GM12878 (cell line): Measurements from ENCODE around the gene TMEM63C. TPM values are rescaled to one million over a fixed set of nuclear protein-coding genes. Genes with fewer than 3 reads are reported as not detected.

Experiments used
- ATAC-seq: fragments of 200-7000 bp; cut with Tn5 transposase; 3 replicates; pipeline ENCODE4 v1.9.1; 2020; ENCODE audit warnings: mild to moderate bottlenecking, moderate library complexity
- BruUV-seq: library from RNA; stranded (reverse); fragments of 400-500 nt; replicated peaks from 2 replicates; lab custom pipeline; 2021; lab: Mats Ljungman, UMichigan
- CTCF ChIA-PET: fragments of 300-600 bp; sonication (Branson Sonifier 250); formaldehyde crosslinking; extraction: SDS; loops from one replicate; lab custom pipeline; 2021; ENCODE audit warnings: inconsistent platforms; lab: Yijun Ruan, JAX
- POLR2A ChIA-PET: fragments of 350-600 bp; formaldehyde crosslinking; extraction: SDS; loops from one replicate; lab custom pipeline; 2021; ENCODE audit warnings: inconsistent platforms; lab: Charles Lee
- RAD21 ChIA-PET: fragments of 300-600 bp; sonication (Branson Sonifier 250); formaldehyde crosslinking; loops from one replicate; lab custom pipeline; 2023; ENCODE audit warnings: antibody characterized with exemption; ENCODE audit not compliant: unreplicated experiment; lab: Charles Lee
- SMC1A ChIA-PET: fragments of 300-600 bp; sonication (Branson Sonifier 250); formaldehyde crosslinking; loops from one replicate; lab custom pipeline; 2023; ENCODE audit not compliant: unreplicated experiment, uncharacterized antibody; lab: Charles Lee
- DNase-seq: peaks from one replicate; pipeline ENCODE4 v3.0.0-alpha.2; 2011; ENCODE audit warnings: low read depth, low spot score
- FAIRE-seq: peaks from 3 replicates; lab custom pipeline; 2011; peaks lifted over from hg19 to GRCh38; lab: Jason Lieb, UNC
- H2AFZ ChIP-seq: 2 replicates; pipeline ENCODE4 v1.6.0; 2011; ENCODE audit warnings: low read depth, low read length, control low read depth; ENCODE audit not compliant: control insufficient read depth
- H3K27ac ChIP-seq: 2 replicates; pipeline ENCODE4 v1.5.1; 2011; ENCODE audit warnings: control low read depth; ENCODE audit not compliant: control insufficient read depth, insufficient read depth
- H3K27me3 ChIP-seq, 2 experiments: replicated peaks in 1 of 2; 2 replicates each; pipeline versions ENCODE4 v1.6.0 to v1.6.1; 2011; ENCODE audit warnings: low read length in 1 of 2; ENCODE audit not compliant: control insufficient read depth in 2 of 2, insufficient read depth in 2 of 2
- H3K36me3 ChIP-seq, 2 experiments: 2 replicates each; pipeline ENCODE4 v1.5.1; 2011; ENCODE audit warnings: low read length in 1 of 2; ENCODE audit not compliant: control insufficient read depth in 2 of 2, insufficient read depth in 2 of 2
- H3K4me1 ChIP-seq: 2 replicates; pipeline ENCODE4 v1.6.1; 2011; ENCODE audit warnings: mild to moderate bottlenecking, low read length, moderate library complexity, mixed read lengths; ENCODE audit not compliant: control insufficient read depth, insufficient read depth
- H3K4me2 ChIP-seq: 2 replicates; pipeline ENCODE4 v1.6.0; 2011; ENCODE audit warnings: control low read depth; ENCODE audit not compliant: control insufficient read depth, insufficient read depth
- H3K4me3 ChIP-seq: fragments of 200-600 bp; sonication (generic); 2 replicates; pipeline ENCODE4 v1.5.1; 2016
- H3K79me2 ChIP-seq: 2 replicates; pipeline ENCODE4 v1.6.0; 2011; ENCODE audit warnings: low read length; ENCODE audit not compliant: control insufficient read depth, insufficient read depth
- H3K9ac ChIP-seq: 2 replicates; pipeline ENCODE4 v1.8.0; 2011; ENCODE audit warnings: low read length, control low read depth, mixed read lengths; ENCODE audit not compliant: control insufficient read depth, insufficient read depth
- H3K9me3 ChIP-seq: replicated peaks from 3 replicates; pipeline ENCODE4 v1.5.1; 2011; ENCODE audit warnings: mild to moderate bottlenecking, low read length; ENCODE audit not compliant: control insufficient read depth, insufficient read depth
- H4K20me1 ChIP-seq: 2 replicates; pipeline ENCODE4 v1.6.0; 2011; ENCODE audit not compliant: control insufficient read depth, insufficient read depth
- ESRRA ChIP-seq: IDR thresholded peaks from 2 replicates; pipeline ENCODE4 v1.6.1; 2012; ENCODE audit warnings: mild to moderate bottlenecking, low read length, improper control_type of control experiment
- FOS ChIP-seq: IDR thresholded peaks from 3 replicates; pipeline ENCODE4 v1.6.1; 2011; ENCODE audit warnings: borderline replicate concordance; ENCODE audit not compliant: insufficient read length; ENCODE audit errors: extremely low read depth
- KAT2A ChIP-seq: conservative IDR thresholded peaks from 2 replicates; pipeline ENCODE4 v1.6.1; 2011; ENCODE audit warnings: low read depth, low read length; ENCODE audit not compliant: control insufficient read depth
- LARP7 ChIP-seq: fragments of 450-650 bp; IDR thresholded peaks from 2 replicates; pipeline ENCODE4 v1.6.1; 2017; ENCODE audit warnings: mild to moderate bottlenecking
- POLR2A ChIP-seq: IDR thresholded peaks from 2 replicates; pipeline ENCODE4 v1.6.1; 2011; ENCODE audit warnings: low read depth, mild to moderate bottlenecking, low read length
- RB1 ChIP-seq: fragments of 450-650 bp; formaldehyde crosslinking; IDR thresholded peaks from 2 replicates; pipeline ENCODE4 v1.6.1; 2017; ENCODE audit warnings: mild to moderate bottlenecking, borderline replicate concordance
- SREBF1 ChIP-seq: IDR thresholded peaks from 2 replicates; pipeline ENCODE4 v1.6.1; 2012; ENCODE audit warnings: mild to moderate bottlenecking, low read length
- TBL1XR1 ChIP-seq: IDR thresholded peaks from 2 replicates; pipeline ENCODE4 v1.6.1; 2012; ENCODE audit warnings: low read depth, low read length, improper control_type of control experiment
- WGBS: methylation state at CpG from one replicate; pipeline ENCODE4 v1.1.6; 2016; ENCODE audit warnings: low lambda C conversion rate; ENCODE audit not compliant: insufficient replicate concordance, insufficient coverage; ENCODE audit errors: missing lambda C conversion rate; 5-methylcytosine and 5-hydroxymethylcytosine counted together
- in situ Hi-C: fragments of 300-500 bp; cut with MboI; formaldehyde crosslinking; loops from 9 replicates; pipeline ENCODE4 v1.14.3; 2018; ENCODE audit warnings: mixed read lengths
- intact Hi-C: fragments of 100-400 bp; cut with micrococcal nuclease; formaldehyde crosslinking; loops from one replicate; pipeline ENCODE4 v1.14.2; 2022; ENCODE audit not compliant: unreplicated experiment
- polyA plus RNA-seq, 11 experiments: library from polyadenylated mRNA; depleted of rRNA in 4 of 11; unstranded in 6 of 11; stranded (reverse) in 5 of 11; fragments of >200 nt; fragmentation: Nextera tagmentation in 4 of 11; fragmentation: Illumina TruSeq in 1 of 11; extraction: Ambion mirVana in 4 of 11; extraction: Trizol in 1 of 11; gene quantifications; 1 replicate in 1 of 11; 2 replicates in 10 of 11; pipeline versions ENCODE4 v1.2.1 to v1.2.3, GENCODE V29; 2011 to 2016; ENCODE audit warnings: inconsistent platforms in 2 of 11, missing spikeins in 2 of 11, low read depth in 1 of 11
- total RNA-seq, 4 experiments: library from RNA; depleted of rRNA in 3 of 4; stranded (reverse); fragments of >200 nt in 3 of 4; fragmentation: Illumina TruSeq in 1 of 4; extraction: Trizol in 1 of 4; gene quantifications; 2 replicates each; pipeline versions ENCODE4 v1.2.1 to v1.2.3, GENCODE V29; 2013 to 2021
- TF ChIP-seq, protein P1 (sequence below): fragments of 450-650 bp; IDR thresholded peaks from 2 replicates; pipeline ENCODE4 v1.6.1; 2017; ENCODE audit warnings: mild to moderate bottlenecking, low read depth, inconsistent platforms; ENCODE audit not compliant: poor library complexity, severe bottlenecking
- TF ChIP-seq, protein P2 (sequence below): IDR thresholded peaks from 2 replicates; pipeline ENCODE4 v1.6.1; 2011; ENCODE audit warnings: borderline replicate concordance, low read depth, mild to moderate bottlenecking, moderate library complexity, mixed read lengths, low read length; ENCODE audit not compliant: insufficient read depth; ENCODE audit errors: extremely low read length

Gene TMEM63C
- total and polyA plus RNA-seq, 10 of the 15 experiments (the other 5 are each of a cell fraction or from before 2014, with no cell fraction given) = 0.06 to 1.3 (median 0.39) TPM; not detected in 4

DNA sequence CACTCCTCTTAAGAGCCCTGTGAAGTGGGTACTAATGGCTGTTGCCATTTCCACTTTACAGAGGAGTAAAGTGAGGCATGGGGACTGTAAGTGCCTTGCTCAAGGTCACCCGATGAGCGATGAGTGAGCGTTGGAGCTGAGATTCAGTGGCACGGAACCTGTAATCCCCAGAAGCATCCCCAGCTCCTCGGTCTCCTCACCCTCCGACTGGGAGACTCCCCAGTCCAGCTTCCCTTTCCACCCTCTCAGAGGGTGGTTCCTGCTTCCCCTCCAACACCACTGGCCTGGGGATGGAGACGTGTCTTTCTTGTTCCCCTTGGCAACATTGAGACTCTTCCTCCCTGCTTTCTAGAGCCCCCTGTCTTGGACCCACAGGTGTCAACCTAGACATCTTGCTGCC lies 32.6 kb downstream of the TMEM63C start:
- DNase-seq (no peak), FAIRE-seq (no peak), ATAC-seq (no peak)
- Histone ChIP-seq H3K36me3 (no peaks in the 10 kb centered on the region), H4K20me1 (no peaks in the 10 kb centered on the region; the same call in 1 of the 2 replicates), H3K27me3 (0 out of 4 replicates have a peak, but pooled peaks cover 0 to 4% of the 10 kb centered on the region in 2 experiments), H3K4me3 (no peak overlapping the region), H2AFZ (no peak overlapping the region), H3K4me2 (no peak overlapping the region), H3K9me3 (no peaks in the 10 kb centered on the region), H3K27ac (no peak overlapping the region), H3K4me1 (no peaks in the 10 kb centered on the region), H3K9ac (no peak overlapping the region), H3K79me2 (no peaks in the 10 kb centered on the region)
- 34% methylated on average over 7 of the region's 7 CpGs for WGBS
- ChIA-PET RAD21 (interaction anchor here (1.0 to 3.7 kb wide), 5 partner anchors 19 to 144 kb away, joined by 3 to 29 read pairs (median 4); partner anchors contain the start of gene CIPC), SMC1A (interaction anchor here (1.1 to 3.1 kb wide), 4 partner anchors 29 to 102 kb away, joined by 4 to 21 read pairs (median 10); no protein-coding TSS in a partner anchor), CTCF (interaction anchor here (1.0 to 5.6 kb wide), 13 partner anchors 10 to 341 kb away, joined by 3 to 73 read pairs (median 6); partner anchors contain the start of gene CIPC), POLR2A (no interaction called here)
- TF ChIP-seq TBL1XR1 (no peak), LARP7 (no peak), KAT2A (no peak), SREBF1 (no peak), ESRRA (no peak), RB1 (no peak), FOS (no peak), POLR2A (no peak)
- TF ChIP-seq, protein P1, sequence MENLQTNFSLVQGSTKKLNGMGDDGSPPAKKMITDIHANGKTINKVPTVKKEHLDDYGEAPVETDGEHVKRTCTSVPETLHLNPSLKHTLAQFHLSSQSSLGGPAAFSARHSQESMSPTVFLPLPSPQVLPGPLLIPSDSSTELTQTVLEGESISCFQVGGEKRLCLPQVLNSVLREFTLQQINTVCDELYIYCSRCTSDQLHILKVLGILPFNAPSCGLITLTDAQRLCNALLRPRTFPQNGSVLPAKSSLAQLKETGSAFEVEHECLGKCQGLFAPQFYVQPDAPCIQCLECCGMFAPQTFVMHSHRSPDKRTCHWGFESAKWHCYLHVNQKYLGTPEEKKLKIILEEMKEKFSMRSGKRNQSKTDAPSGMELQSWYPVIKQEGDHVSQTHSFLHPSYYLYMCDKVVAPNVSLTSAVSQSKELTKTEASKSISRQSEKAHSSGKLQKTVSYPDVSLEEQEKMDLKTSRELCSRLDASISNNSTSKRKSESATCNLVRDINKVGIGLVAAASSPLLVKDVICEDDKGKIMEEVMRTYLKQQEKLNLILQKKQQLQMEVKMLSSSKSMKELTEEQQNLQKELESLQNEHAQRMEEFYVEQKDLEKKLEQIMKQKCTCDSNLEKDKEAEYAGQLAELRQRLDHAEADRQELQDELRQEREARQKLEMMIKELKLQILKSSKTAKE = no peak
- TF ChIP-seq, protein P2, sequence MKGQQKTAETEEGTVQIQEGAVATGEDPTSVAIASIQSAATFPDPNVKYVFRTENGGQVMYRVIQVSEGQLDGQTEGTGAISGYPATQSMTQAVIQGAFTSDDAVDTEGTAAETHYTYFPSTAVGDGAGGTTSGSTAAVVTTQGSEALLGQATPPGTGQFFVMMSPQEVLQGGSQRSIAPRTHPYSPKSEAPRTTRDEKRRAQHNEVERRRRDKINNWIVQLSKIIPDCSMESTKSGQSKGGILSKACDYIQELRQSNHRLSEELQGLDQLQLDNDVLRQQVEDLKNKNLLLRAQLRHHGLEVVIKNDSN = no peak
- in situ Hi-C loops (no loop called here), intact Hi-C loops (loop anchor here (1.0 to 5.0 kb wide), 2 partner anchors 16 to 62 kb away; no protein-coding TSS in a partner anchor)
- BruUV-seq = no TSS peak
